IPS DF 19.7 (cell line): Measurements from ENCODE around the gene ABHD3.
"Not testable (repeated sequence)": the region's sequence is repeated elsewhere in the genome, so short reads cannot be mapped to it uniquely, and the experiment has no call there.

ENCODE experiments used
- DNase-seq: peaks from one replicate; pipeline ENCODE4 v3.0.0-alpha.2; 2013; ENCODE audit warnings: low read depth, low spot score

The ABHD3 gene

GRCh38 chr18:21704603-21705364 is at the start of gene ABHD3:
Gene ABHD3 (minus strand): TSS chr18:21704774. CDS start chr18:21704665, 109 bp downstream.
- DNase-seq = peak; percentile 47

GRCh38 chr18:21747764-21748693 is 43.5 kb upstream of the ABHD3 start:
- no peak for DNase-seq

GRCh38 chr18:21747268-21747667 is 42.7 kb upstream of the ABHD3 start:
- DNase-seq = no peak

- DNase-seq = no peak
These were observed 40.7 kb upstream of the ABHD3 start for GRCh38 chr18:21745231-21745630.

GRCh38 chr18:21743166-21743832 is 38.7 kb upstream of the ABHD3 start:
- DNase-seq = no peak

- DNase-seq = no peak
These were observed 37.7 kb upstream of the ABHD3 start for GRCh38 chr18:21742315-21742687.

- no peak for DNase-seq
These were observed 37.2 kb upstream of the ABHD3 start for GRCh38 chr18:21741562-21742314.

GRCh38 chr18:21741312-21741561 is 36.7 kb upstream of the ABHD3 start:
- no peak for DNase-seq

GRCh38 chr18:21740538-21741311 is 36.2 kb upstream of the ABHD3 start, which contains the start of gene MIB1:
Gene MIB1 (plus strand): TSS chr18:21740792. CDS start chr18:21741584, 792 bp downstream.
- DNase-seq = peak; percentile 67

- no peak for DNase-seq
These were observed 35.3 kb upstream of the ABHD3 start for GRCh38 chr18:21739604-21740537.

- DNase-seq = not testable (repeated sequence)
These were observed 32.4 kb upstream of the ABHD3 start for GRCh38 chr18:21736926-21737325.

GRCh38 chr18:21735452-21736015 is 31.0 kb upstream of the ABHD3 start:
- peak; percentile 23 for DNase-seq

- DNase-seq = no peak
These were observed 28.4 kb upstream of the ABHD3 start for GRCh38 chr18:21733011-21733410.

GRCh38 chr18:21727702-21728101 is 23.1 kb upstream of the ABHD3 start:
- no peak for DNase-seq

GRCh38 chr18:21725201-21725600 is 20.6 kb upstream of the ABHD3 start:
- DNase-seq = no peak

- DNase-seq = no peak
These were observed 18.1 kb upstream of the ABHD3 start for GRCh38 chr18:21722687-21723086.

GRCh38 chr18:21714474-21714873 is 9.9 kb upstream of the ABHD3 start:
- DNase-seq = no peak

- DNase-seq = not testable (repeated sequence)
These were observed 2.6 kb upstream of the ABHD3 start for GRCh38 chr18:21707130-21707529.

- no peak for DNase-seq
These were observed 1.9 kb upstream of the ABHD3 start for GRCh38 chr18:21706386-21706865.
